HL-60 (cell line): ENCODE data around the gene HPS3.

Source experiments
- GABPA ChIP-seq: IDR thresholded peaks from 2 replicates; pipeline ENCODE4 v1.6.1; 2012; ENCODE audit warnings: low read depth
- POLR2AphosphoS5 ChIP-seq: IDR thresholded peaks from 2 replicates; pipeline ENCODE4 v1.6.1; 2012; ENCODE audit warnings: low read depth
- SPI1 ChIP-seq: IDR thresholded peaks from 2 replicates; pipeline ENCODE4 v1.6.1; 2012; ENCODE audit warnings: low read depth, mild to moderate bottlenecking, borderline replicate concordance
- TF ChIP-seq, protein P1 (sequence below): IDR thresholded peaks from one replicate; pipeline ENCODE4 v1.5.1; 2011; ENCODE audit warnings: low read length, control low read depth, inconsistent platforms; ENCODE audit not compliant: insufficient read depth
- TF ChIP-seq, protein P2 (sequence below): IDR thresholded peaks from 2 replicates; pipeline ENCODE4 v1.6.1; 2012; ENCODE audit warnings: low read depth; ENCODE audit not compliant: insufficient replicate concordance

DNA sequence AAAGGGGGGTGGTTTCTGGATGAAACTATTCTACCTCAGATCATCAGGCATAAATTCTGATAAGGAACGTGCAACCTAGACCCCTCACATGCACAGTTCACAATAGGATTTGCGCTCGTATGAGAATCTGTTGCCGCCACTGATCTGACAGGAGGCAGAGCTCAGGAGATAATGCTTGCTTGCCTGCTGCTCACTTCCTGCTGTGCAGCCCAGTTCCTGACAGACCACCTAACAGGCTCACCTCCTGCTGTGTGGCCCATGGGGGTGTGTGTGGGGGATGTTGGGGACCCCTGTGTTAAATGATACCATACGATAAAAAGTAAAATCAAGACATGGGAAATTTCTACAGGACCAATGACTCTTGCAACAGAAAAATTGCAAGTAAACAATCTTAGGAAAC is 68.2 kb downstream of the HPS3 start:
- TF ChIP-seq, protein P1, sequence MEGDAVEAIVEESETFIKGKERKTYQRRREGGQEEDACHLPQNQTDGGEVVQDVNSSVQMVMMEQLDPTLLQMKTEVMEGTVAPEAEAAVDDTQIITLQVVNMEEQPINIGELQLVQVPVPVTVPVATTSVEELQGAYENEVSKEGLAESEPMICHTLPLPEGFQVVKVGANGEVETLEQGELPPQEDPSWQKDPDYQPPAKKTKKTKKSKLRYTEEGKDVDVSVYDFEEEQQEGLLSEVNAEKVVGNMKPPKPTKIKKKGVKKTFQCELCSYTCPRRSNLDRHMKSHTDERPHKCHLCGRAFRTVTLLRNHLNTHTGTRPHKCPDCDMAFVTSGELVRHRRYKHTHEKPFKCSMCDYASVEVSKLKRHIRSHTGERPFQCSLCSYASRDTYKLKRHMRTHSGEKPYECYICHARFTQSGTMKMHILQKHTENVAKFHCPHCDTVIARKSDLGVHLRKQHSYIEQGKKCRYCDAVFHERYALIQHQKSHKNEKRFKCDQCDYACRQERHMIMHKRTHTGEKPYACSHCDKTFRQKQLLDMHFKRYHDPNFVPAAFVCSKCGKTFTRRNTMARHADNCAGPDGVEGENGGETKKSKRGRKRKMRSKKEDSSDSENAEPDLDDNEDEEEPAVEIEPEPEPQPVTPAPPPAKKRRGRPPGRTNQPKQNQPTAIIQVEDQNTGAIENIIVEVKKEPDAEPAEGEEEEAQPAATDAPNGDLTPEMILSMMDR = no peak
- no peak for TF ChIP-seq POLR2AphosphoS5
- no peak for TF ChIP-seq GABPA
- TF ChIP-seq, protein P2, sequence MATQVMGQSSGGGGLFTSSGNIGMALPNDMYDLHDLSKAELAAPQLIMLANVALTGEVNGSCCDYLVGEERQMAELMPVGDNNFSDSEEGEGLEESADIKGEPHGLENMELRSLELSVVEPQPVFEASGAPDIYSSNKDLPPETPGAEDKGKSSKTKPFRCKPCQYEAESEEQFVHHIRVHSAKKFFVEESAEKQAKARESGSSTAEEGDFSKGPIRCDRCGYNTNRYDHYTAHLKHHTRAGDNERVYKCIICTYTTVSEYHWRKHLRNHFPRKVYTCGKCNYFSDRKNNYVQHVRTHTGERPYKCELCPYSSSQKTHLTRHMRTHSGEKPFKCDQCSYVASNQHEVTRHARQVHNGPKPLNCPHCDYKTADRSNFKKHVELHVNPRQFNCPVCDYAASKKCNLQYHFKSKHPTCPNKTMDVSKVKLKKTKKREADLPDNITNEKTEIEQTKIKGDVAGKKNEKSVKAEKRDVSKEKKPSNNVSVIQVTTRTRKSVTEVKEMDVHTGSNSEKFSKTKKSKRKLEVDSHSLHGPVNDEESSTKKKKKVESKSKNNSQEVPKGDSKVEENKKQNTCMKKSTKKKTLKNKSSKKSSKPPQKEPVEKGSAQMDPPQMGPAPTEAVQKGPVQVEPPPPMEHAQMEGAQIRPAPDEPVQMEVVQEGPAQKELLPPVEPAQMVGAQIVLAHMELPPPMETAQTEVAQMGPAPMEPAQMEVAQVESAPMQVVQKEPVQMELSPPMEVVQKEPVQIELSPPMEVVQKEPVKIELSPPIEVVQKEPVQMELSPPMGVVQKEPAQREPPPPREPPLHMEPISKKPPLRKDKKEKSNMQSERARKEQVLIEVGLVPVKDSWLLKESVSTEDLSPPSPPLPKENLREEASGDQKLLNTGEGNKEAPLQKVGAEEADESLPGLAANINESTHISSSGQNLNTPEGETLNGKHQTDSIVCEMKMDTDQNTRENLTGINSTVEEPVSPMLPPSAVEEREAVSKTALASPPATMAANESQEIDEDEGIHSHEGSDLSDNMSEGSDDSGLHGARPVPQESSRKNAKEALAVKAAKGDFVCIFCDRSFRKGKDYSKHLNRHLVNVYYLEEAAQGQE = no peak
- no peak for TF ChIP-seq SPI1
